Measurements from ENCODE around the gene PAX5.

The PAX5 gene

DNA sequence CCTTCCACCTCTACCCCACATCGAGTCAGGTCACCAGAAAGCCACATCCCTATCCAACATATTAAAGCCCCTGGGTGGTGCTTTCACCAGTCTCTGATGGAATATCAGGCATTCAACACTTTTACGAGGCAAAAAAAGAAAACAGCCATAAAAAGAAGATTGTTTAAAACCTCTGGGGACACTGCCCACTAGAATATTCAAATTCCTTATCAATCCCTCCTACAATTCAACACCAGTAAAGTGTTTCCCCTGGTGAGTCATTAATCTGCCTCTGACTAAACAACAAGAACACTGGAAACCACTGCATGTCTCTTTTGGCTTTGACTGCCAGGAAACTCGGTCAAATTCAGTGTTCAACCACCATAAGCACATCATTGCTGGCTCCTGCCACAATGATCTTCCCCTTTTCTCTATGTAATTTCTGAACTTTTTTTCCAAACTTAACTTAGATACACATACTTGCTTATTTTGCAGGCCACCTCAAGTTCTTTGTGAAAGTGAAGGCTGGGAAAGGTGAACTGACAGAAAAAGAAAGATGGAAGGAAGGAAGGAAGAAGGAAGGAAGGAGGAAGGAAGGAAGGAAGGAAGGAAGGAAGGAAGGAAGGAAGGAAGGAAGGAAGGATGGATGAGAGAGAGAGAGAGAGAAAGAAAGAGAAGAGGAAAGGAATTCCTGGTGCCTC is 105.3 kb downstream of the PAX5 start:
- no peak for DNase-seq (ENCODE audit: extremely low read depth, low read depth)
- TF ChIP-seq, protein P1, sequence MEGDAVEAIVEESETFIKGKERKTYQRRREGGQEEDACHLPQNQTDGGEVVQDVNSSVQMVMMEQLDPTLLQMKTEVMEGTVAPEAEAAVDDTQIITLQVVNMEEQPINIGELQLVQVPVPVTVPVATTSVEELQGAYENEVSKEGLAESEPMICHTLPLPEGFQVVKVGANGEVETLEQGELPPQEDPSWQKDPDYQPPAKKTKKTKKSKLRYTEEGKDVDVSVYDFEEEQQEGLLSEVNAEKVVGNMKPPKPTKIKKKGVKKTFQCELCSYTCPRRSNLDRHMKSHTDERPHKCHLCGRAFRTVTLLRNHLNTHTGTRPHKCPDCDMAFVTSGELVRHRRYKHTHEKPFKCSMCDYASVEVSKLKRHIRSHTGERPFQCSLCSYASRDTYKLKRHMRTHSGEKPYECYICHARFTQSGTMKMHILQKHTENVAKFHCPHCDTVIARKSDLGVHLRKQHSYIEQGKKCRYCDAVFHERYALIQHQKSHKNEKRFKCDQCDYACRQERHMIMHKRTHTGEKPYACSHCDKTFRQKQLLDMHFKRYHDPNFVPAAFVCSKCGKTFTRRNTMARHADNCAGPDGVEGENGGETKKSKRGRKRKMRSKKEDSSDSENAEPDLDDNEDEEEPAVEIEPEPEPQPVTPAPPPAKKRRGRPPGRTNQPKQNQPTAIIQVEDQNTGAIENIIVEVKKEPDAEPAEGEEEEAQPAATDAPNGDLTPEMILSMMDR (IDR thresholded peaks at IDR 0.05; ENCODE audit: low read depth, low read length): no peak

DNA sequence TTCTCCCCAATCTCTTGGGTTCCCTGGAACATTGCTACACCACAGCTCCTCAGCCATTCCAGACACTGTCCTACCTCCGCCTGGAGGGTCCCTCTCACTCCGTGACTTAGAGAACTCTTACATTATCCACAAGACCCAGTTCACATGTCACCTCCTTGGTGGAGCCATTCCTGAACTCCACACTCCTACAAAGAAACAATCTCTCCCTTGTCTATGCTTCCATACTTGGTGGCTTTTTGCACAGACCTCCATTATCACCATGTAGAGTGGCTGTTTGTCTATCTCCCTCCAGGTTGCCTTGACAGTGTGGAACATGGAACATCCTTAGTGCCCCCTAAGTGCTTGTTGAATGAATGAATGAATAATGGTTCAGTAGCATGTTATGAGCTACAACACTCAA is 105.9 kb downstream of the PAX5 start:
- TF ChIP-seq, protein P1 (IDR thresholded peaks at IDR 0.05; ENCODE audit: low read depth, low read length): no peak
- DNase-seq (ENCODE audit: extremely low read depth, low read depth): no peak

DNA sequence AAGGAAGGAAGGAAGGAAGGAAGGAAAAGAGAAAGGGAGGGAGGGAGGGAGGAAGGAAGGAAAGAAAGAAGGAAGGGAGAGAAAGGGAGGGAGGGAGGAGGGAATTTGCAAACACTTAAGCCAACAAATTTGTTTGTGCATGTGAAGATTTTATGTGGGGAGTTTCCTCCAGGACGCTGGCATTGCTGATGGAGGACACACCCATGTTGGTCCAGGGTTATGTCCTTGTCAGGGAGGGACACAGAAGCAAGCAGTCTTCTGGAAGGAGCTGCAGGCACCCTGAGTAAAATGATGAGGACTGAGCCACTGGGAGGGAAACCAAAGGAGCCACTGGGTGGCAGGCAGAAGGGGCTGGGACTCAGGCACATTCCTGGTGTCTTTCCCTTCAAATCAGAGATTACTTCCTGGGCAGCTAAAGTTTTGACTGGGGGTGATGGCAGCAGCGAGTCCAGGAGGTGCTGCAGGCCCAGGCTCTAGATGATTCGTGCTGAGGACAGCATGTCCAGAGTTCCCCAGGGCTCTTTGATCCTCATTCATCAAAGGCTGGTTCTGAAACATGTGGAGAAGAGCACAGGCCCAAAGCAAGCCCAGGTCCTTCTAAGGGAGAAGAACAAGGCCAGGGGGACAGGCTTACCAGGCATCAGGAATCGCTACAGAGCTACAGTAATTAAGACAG is 109.2 kb downstream of the PAX5 start:
- no peak for DNase-seq (ENCODE audit: extremely low read depth, low read depth)
- TF ChIP-seq, protein P1 (IDR thresholded peaks at IDR 0.05; ENCODE audit: low read depth, low read length): no peak

DNA sequence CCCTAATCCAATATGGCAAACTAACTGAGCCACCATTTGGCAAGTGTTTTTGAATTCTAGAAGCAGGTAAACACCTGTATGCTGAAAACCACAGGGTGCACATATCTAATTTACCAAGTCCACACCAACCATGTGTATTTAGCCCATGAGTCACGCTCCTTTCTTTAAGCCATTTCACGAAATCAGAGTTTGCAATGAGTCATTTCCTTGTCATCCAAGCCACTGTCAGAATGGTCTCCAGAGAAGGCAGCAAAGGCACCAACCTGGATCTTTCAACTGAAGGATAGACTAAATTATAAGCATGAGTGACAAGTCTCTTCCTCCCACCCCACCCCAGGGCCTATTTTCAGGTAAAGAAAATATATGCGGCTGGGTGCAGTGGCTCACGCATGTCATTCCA is 110.0 kb downstream of the PAX5 start:
- TF ChIP-seq, protein P1 (IDR thresholded peaks at IDR 0.05; ENCODE audit: low read depth, low read length): no peak
- DNase-seq (ENCODE audit: extremely low read depth, low read depth): peak; percentile 12

DNA sequence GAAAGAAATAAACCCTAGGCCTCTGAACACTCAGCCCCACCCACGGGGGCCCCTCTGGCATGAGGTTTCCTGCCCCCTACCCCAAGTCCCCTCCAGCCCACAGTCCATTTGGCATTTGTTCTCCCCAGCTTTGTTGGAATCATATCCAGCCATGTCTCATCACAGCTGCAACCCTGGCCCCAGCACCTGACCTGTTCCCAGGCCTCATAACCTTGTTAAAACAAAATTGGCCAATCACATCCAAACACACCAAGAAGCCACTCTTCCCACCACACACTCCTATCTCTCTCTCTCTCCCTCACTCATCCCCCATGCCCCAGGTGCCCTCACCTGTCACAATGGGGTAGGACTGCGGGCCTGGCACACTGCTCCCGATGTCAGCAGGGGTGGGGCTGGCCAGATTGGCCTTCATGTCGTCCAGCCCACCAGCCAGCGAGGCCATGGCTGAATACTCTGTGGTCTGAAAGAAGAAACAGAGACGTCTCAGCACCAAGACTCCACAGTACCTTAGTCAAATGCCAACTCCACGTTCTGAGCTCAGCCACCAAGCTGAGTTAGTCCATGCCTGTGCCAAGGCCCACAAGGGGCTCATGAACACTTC is 110.9 kb downstream of the PAX5 start:
- TF ChIP-seq, protein P1 (IDR thresholded peaks at IDR 0.05; ENCODE audit: low read depth, low read length): no peak
- no peak for DNase-seq (ENCODE audit: extremely low read depth, low read depth)

DNA sequence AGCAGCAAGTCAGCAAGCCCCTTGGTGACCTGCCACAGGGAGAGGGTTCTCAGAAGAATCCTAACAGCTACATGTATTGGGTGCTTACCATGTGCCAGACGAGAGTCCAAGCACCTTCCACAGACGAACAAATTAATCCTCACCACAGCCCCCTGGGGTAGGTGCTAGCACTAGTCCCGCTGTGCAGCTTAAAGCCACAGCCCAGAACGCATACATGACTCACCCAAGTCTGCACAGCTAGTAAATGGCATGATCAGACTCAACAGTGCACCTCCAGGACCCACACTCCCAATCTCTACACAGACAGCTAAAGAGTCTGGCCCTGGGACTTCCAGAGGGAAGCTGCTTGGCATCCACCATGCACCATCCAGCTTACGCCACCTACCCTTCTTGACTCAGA is 111.5 kb downstream of the PAX5 start:
- TF ChIP-seq, protein P1 (IDR thresholded peaks at IDR 0.05; ENCODE audit: low read depth, low read length): no peak

DNA sequence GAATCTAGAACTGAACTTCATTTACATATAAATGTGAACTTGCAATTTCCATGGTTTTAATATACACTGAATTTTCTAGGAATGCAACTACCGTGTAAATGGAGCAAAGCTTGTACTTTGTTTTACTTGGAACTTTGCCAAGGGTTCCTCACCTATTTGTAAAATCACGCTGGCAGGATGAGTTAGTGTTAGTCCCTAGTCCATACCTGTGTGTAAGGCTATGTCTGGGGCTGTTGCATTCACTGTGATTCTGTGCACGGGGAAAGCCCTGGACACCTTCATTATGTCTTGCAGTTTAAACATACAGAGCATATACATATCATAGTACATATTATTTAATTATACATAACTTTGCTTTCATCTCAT is 119.9 kb downstream of the PAX5 start:
- DNase-seq (ENCODE audit: extremely low read depth, low read depth): no peak
- TF ChIP-seq, protein P1 (IDR thresholded peaks at IDR 0.05; ENCODE audit: low read depth, low read length): no peak

More for the DNA sequence above, 111.5 kb downstream of the PAX5 start:
- no peak for DNase-seq (ENCODE audit: extremely low read depth, low read depth)

Data from AG09319 (cell line).